SK-N-SH (cell line): ENCODE results near the gene ITCH.

Experiments
- CHD2 ChIP-seq: fragments of 150-350 bp; IDR thresholded peaks from 2 replicates; pipeline ENCODE4 v1.6.1; 2018; ENCODE audit warnings: low read length; ENCODE audit not compliant: partially characterized antibody
- TAF1 ChIP-seq: IDR thresholded peaks from 2 replicates; pipeline ENCODE4 v1.6.1; 2012; ENCODE audit warnings: low read depth, mild to moderate bottlenecking, low read length, moderate library complexity, borderline replicate concordance
- TF ChIP-seq, protein P1 (sequence below): fragments of 200-600 bp; sonication (generic); IDR thresholded peaks from 2 replicates; pipeline ENCODE4 v1.6.1; 2017; ENCODE audit warnings: antibody characterized with exemption, mild to moderate bottlenecking, moderate library complexity

DNA sequence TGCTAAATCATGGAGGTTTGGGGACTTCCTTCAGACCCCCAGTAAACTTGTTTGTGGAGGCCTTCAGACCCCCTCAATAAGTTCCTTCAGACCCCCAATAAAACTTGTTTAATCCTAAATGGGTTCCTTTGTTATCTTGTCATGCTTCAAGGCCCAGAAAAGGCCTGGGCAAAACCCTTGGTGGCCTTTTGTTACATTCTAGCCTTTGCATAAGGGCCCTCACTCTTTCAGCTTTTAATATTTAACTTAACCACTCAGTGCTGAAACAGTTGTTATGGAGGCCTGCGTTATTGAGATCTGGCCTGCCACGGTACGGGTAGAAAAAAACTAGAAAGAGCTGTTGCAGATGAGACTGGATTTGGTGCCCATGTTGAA is 148.8 kb downstream of the ITCH start:
- TF ChIP-seq CHD2 (no peak), TAF1 (no peak)
- TF ChIP-seq, protein P1, sequence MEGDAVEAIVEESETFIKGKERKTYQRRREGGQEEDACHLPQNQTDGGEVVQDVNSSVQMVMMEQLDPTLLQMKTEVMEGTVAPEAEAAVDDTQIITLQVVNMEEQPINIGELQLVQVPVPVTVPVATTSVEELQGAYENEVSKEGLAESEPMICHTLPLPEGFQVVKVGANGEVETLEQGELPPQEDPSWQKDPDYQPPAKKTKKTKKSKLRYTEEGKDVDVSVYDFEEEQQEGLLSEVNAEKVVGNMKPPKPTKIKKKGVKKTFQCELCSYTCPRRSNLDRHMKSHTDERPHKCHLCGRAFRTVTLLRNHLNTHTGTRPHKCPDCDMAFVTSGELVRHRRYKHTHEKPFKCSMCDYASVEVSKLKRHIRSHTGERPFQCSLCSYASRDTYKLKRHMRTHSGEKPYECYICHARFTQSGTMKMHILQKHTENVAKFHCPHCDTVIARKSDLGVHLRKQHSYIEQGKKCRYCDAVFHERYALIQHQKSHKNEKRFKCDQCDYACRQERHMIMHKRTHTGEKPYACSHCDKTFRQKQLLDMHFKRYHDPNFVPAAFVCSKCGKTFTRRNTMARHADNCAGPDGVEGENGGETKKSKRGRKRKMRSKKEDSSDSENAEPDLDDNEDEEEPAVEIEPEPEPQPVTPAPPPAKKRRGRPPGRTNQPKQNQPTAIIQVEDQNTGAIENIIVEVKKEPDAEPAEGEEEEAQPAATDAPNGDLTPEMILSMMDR, result no peak
